GM18499 (cell line): ENCODE measurements around the gene PVALEF.

ENCODE experiments used
- ATAC-seq: cut with Tn5 transposase; IDR thresholded peaks from one replicate; pipeline ENCODE4 v1.9.1; 2021; ENCODE audit warnings: moderate number of reproducible peaks; ENCODE audit not compliant: insufficient read depth, unreplicated experiment

Gene PVALEF

GRCh38 chr17:81160747-81161453 lies 4.4 kb upstream of the PVALEF start:
- no peak for ATAC-seq

DNA sequence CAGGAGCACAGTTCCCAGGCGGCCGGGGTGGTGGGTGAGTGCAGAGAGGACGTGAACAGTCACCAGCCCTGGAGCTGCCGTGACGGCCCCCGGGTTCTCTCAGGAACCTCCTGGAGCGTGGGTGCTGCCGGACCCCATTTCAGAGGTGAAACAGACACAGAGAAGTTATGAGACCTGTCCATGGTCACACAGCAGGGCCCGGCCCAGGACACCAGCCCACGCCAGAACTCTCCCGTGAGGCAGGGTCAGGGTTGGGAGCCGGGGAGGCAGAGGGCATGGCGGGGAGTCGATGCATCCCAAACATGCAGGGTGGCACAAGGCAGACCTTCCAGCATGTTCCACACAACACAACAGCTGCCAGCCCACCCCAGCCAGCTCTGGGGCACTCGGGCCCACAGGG lies 3.8 kb upstream of the PVALEF start:
- no peak for ATAC-seq

GRCh38 chr17:81161972-81162371 lies 3.3 kb upstream of the PVALEF start:
- no peak for ATAC-seq

DNA sequence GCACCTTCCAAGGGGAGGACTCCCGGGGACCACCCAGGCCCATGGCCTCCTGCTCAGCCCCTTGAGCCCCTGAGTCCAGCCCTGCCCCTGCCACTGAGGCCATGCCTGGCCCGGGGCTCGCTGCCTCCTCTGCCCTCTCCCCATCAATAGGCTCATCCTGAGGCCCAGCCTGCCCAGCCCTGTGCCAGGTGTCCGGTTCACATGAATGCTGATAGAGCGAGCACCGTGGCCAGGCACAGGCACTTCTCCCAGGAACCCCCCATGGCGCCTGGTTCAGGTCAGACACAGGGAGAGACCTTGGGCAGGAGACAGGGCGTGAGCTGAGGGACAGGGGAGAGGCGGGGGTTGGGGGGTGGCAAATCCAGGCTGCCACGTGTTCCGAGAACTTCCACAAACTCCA lies 2.8 kb upstream of the PVALEF start:
- no peak for ATAC-seq

GRCh38 chr17:81163051-81163695 lies 2.1 kb upstream of the PVALEF start:
- no peak for ATAC-seq

- no peak for ATAC-seq
Observed at GRCh38 chr17:81163703-81164370, 1.5 kb upstream of the PVALEF start.

- no peak for ATAC-seq
Observed at GRCh38 chr17:81164371-81165245, 699 bp upstream of the PVALEF start.

GRCh38 chr17:81166033-81166492 lies 756 bp downstream of the PVALEF start, which contains the start of gene AATK:
Gene AATK (minus strand): TSS chr17:81166221. CDS start chr17:81165992, 229 bp downstream.
- no peak for ATAC-seq

DNA sequence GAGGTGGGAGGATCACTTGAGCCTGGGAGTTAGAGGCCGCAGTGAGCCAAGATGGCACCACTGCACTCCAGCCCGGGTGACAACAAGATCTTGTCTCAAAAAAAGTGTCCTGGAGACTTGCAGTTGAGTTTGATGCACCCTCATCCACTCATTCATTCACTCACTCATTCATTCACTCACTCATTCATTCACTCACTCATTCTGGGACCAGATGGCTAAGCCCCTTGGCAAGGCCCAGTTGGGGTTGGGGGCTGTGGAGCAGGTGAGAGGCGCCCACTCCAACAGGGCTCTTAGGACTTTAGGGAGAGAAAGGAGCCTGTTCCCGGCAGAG lies 1.9 kb downstream of the PVALEF start:
- ATAC-seq = no peak

GRCh38 chr17:81167638-81168037 lies 2.3 kb downstream of the PVALEF start:
- ATAC-seq = no peak

DNA sequence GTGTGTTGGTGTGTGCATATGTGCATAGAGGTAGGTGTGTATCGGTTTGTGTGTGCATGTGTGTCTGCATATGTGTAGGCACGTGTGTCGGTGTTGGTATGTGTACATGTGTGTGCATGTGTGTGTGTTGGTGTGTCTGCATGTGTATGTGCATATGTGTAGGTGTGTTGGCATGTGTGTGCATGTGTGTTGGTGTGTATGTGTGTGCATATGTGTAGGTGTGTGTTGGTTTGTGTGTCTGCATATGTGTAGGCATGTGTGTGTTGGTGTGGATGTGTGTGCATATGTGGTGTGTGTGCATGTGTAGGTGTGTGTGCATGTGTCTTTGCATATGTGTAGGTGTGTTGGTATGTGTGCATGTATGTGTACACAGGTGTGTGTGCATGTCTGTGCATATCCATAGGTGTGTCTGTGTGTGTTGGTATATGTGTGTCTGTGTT lies 4.6 kb downstream of the PVALEF start:
- ATAC-seq = no peak

DNA sequence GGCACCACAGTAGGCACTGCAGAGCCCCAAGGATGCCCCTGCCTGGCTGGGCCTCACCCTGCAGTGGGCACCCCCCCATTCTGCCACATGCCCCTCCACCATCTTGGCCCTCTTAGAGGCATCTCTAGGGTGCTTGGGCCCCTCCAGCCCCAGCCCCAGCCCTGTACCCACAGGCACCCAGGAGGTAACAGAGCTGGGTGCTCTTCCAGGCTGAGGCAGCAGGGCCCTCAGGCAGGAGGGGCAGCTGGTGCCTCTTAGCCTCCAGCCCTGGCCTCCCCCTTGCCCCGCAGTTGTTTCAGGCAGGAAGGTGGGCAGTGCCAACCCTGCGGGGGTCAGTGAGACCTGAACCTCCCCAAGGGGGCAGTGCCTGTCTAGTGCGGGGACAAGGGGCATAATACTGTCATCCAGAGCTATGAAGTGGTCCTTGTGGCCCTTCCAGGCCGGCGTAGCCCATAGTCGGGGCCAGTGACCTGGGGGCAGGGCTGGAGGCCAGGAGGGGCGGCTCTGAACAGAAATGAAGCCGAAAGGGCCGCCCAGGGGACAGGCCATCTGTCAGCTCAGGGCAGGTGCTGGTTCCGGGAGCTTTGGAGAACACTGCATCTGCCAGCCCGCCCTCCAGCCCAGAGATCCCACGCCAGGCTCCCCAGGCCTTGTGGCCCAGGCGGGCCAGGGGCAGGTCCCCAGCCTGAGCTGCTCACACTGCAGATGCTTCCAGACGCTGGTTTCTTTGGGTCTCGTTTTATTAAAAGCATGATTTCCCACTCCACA lies 5.6 kb downstream of the PVALEF start:
- ATAC-seq = no peak

DNA sequence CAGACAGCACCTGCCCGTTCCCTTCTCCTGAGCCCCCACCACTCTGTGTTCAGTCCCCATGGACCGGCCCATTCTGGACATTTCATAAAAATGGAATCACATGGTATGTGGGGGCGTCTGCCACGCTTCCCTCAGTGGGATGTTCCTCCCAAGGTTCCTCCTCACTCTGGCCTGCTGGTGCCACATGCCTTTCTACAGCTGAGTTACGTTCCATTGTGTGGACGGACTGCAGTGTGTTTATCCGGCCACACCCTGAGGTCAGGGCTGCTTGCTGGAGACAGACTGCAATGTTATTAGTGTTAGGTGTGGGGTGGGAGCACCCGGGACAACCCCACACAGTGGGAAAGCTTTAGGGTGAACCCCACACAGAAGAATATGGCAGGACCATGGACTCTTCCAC lies 6.6 kb downstream of the PVALEF start:
- no peak for ATAC-seq

- ATAC-seq = no peak
Observed at GRCh38 chr17:81173052-81173761, 7.9 kb downstream of the PVALEF start.

DNA sequence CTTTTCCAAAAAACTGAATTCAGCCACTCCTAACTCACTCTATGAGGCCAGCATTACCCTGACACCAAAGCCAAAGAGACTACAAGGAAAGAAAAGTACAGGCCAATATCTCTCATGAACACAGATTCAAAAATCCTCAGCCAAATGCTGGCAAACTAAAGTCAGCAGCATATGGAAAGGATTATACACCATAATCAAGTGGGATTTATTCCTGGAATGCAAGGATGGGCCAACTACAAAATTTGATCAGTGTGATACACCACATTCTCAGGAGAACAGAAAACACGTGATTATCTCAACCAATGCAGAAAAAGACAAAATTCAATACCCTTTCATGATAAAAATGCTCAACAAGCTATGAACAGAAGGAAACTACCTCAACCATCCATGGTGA lies 8.5 kb downstream of the PVALEF start:
- no peak for ATAC-seq

GRCh38 chr17:81176666-81177065 lies 11.4 kb downstream of the PVALEF start:
- ATAC-seq = no peak

- no peak for ATAC-seq
Observed at GRCh38 chr17:81178136-81179091, 13.1 kb downstream of the PVALEF start.

DNA sequence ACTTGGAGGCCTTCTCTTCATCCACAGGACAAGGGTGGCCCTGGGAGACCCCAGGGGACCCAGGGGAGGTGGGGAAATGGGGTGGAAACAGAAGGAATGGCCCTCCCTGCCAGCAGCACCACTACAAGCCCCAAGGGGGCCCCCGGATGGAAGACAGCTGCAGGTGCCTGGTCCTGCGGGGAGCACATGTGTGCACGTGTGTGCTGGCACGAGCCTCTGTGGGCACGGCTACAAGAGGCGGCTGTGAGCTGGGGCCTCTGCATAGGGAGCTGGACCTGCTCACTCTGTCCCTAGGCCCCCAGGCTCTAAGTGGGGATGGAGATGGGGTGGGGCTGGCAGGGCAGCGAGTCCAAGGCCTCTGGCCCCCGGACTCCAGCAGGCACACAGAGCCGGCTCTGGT lies 13.9 kb downstream of the PVALEF start:
- ATAC-seq = no peak
